SK-N-SH (cell line): ENCODE results near the gene C13orf46. TPM values are rescaled to one million over a fixed set of nuclear protein-coding genes. Genes with fewer than 3 reads are reported as not detected.
"Not testable (repeated sequence)": the region's sequence is repeated elsewhere in the genome, so short reads cannot be mapped to it uniquely, and the experiment has no call there.

Experiments used
- CTCF ChIA-PET: fragments of 300-600, 350-600 bp; formaldehyde crosslinking; extraction: SDS; loops from one replicate; lab custom pipeline; 2021; lab: Yijun Ruan, JAX
- POLR2A ChIA-PET: fragments of 350-600 bp; sonication (Branson Sonifier 250); formaldehyde crosslinking; extraction: SDS; loops from one replicate; lab custom pipeline; 2020; ENCODE audit warnings: antibody characterized with exemption, inconsistent platforms; lab: Yijun Ruan, JAX
- DNase-seq: peaks from one replicate; pipeline ENCODE4 v3.0.0; 2012
- H2AFZ ChIP-seq: fragments of 200-600 bp; sonication (generic); 2 replicates; pipeline ENCODE4 v1.8.1; 2016; ENCODE audit warnings: antibody characterized with exemption, mild to moderate bottlenecking, low read depth
- H3F3A ChIP-seq: fragments of 200-600 bp; sonication (generic); replicated peaks from 2 replicates; pipeline ENCODE3; 2016; ENCODE audit warnings: antibody characterized with exemption, mild to moderate bottlenecking; ENCODE audit not compliant: insufficient read depth
- H3K27ac ChIP-seq, 2 experiments: fragments of 200-500 bp in 1 of 2; fragments of 200-600 bp in 1 of 2; sonication (Bioruptor generic) in 1 of 2; sonication (generic), shearing (Covaris generic) in 1 of 2; 2 replicates each; pipeline versions ENCODE4 v1.5.1 to v1.6.1; 2014 to 2016; ENCODE audit warnings: low read depth in 2 of 2, inconsistent platforms in 1 of 2, low read length in 1 of 2, mild to moderate bottlenecking in 1 of 2, mixed read lengths in 1 of 2
- H3K27me3 ChIP-seq: fragments of 200-600 bp; sonication (generic), shearing (Covaris generic); 2 replicates; pipeline ENCODE4 v1.6.1; 2016; ENCODE audit warnings: mixed run types; ENCODE audit not compliant: insufficient read depth
- H3K36me3 ChIP-seq, 2 experiments: fragments of 200-500 bp in 1 of 2; fragments of 200-600 bp in 1 of 2; sonication (Bioruptor generic) in 1 of 2; sonication (generic) in 1 of 2; replicated peaks in 1 of 2; 2 replicates each; pipeline versions ENCODE3 to v1.5.1; 2014 to 2016; ENCODE audit warnings: low read length in 1 of 2, mild to moderate bottlenecking in 1 of 2; ENCODE audit not compliant: insufficient read depth in 2 of 2, control insufficient read depth in 1 of 2
- H3K4me1 ChIP-seq, 2 experiments: fragments of 200-500 bp in 1 of 2; fragments of 200-600 bp in 1 of 2; sonication (Bioruptor generic) in 1 of 2; sonication (generic), shearing (Covaris generic) in 1 of 2; 2 replicates each; pipeline versions ENCODE4 v1.5.1 to v1.6.1; 2014 to 2016; ENCODE audit warnings: low read depth in 1 of 2, low read length in 1 of 2, mixed run types in 1 of 2; ENCODE audit not compliant: insufficient read depth in 2 of 2, control insufficient read depth in 1 of 2
- H3K4me2 ChIP-seq: fragments of 200-600 bp; sonication (generic), shearing (Covaris generic); 2 replicates; pipeline ENCODE4 v1.6.1; 2017; ENCODE audit warnings: mixed run types
- H3K4me3 ChIP-seq, 2 experiments: fragments of 200-500 bp in 1 of 2; fragments of 200-600 bp in 1 of 2; sonication (Bioruptor generic) in 1 of 2; sonication (generic), shearing (Covaris generic) in 1 of 2; 2 replicates each; pipeline versions ENCODE4 v1.5.1 to v1.8.1; 2014 to 2016; ENCODE audit warnings: low read depth in 2 of 2, inconsistent platforms in 1 of 2, low read length in 1 of 2, mild to moderate bottlenecking in 1 of 2, mixed read lengths in 1 of 2, moderate library complexity in 1 of 2
- H3K79me2 ChIP-seq: fragments of 200-600 bp; sonication (generic); 2 replicates; pipeline ENCODE4 v1.8.1; 2017; ENCODE audit warnings: mild to moderate bottlenecking; ENCODE audit not compliant: insufficient read depth
- H3K9ac ChIP-seq: fragments of 200-600 bp; sonication (generic); 2 replicates; pipeline ENCODE4 v1.6.1; 2017; ENCODE audit warnings: mixed run types
- H3K9me2 ChIP-seq: fragments of 200-600 bp; sonication (generic); 2 replicates; pipeline ENCODE4 v1.6.1; 2017; ENCODE audit warnings: mixed run types
- H3K9me3 ChIP-seq: fragments of 200-600 bp; sonication (generic); 2 replicates; pipeline ENCODE4 v1.6.1; 2017; ENCODE audit warnings: mixed run types, mild to moderate bottlenecking, moderate library complexity
- H4K20me1 ChIP-seq: fragments of 200-600 bp; sonication (generic); 2 replicates; pipeline ENCODE4 v1.6.1; 2017; ENCODE audit warnings: mild to moderate bottlenecking, mixed run types; ENCODE audit not compliant: insufficient read depth
- CHD2 ChIP-seq: fragments of 150-350 bp; IDR thresholded peaks from 2 replicates; pipeline ENCODE4 v1.6.1; 2018; ENCODE audit warnings: low read length; ENCODE audit not compliant: partially characterized antibody
- MEF2A ChIP-seq: IDR thresholded peaks from 2 replicates; pipeline ENCODE4 v1.4.0; 2012; ENCODE audit warnings: low read depth, borderline replicate concordance
- NFIC ChIP-seq: IDR thresholded peaks from 2 replicates; pipeline ENCODE4 v1.4.0; 2012; ENCODE audit warnings: borderline replicate concordance
- SMC3 ChIP-seq: IDR thresholded peaks from 2 replicates; pipeline ENCODE4 v1.6.1; 2012; ENCODE audit warnings: low read depth, low read length, improper control_type of control experiment
- WGBS: methylation state at CpG from one replicate; pipeline ENCODE4 v1.1.6; 2017; ENCODE audit warnings: low lambda C conversion rate; 5-methylcytosine and 5-hydroxymethylcytosine counted together
- polyA plus RNA-seq, 3 experiments: library from polyadenylated mRNA; depleted of rRNA; stranded (reverse); fragments of >200 nt; gene quantifications; 2 replicates each; pipeline ENCODE4 v1.2.3, GENCODE V29; 2012
- TF ChIP-seq, protein P1 (sequence below): IDR thresholded peaks from 2 replicates; pipeline ENCODE4; 2012
- TF ChIP-seq, protein P2 (sequence below): IDR thresholded peaks from 2 replicates; pipeline ENCODE4 v1.6.1; 2012; ENCODE audit warnings: mild to moderate bottlenecking, low read depth, low read length, moderate library complexity
- TF ChIP-seq, protein P3 (sequence below): IDR thresholded peaks from 2 replicates; pipeline ENCODE4 v1.4.0; 2012; ENCODE audit warnings: low read depth

Gene C13orf46
- polyA plus RNA-seq, 1 of the 3 experiments (the other 2 are of a cell fraction): 1.7 TPM

DNA sequence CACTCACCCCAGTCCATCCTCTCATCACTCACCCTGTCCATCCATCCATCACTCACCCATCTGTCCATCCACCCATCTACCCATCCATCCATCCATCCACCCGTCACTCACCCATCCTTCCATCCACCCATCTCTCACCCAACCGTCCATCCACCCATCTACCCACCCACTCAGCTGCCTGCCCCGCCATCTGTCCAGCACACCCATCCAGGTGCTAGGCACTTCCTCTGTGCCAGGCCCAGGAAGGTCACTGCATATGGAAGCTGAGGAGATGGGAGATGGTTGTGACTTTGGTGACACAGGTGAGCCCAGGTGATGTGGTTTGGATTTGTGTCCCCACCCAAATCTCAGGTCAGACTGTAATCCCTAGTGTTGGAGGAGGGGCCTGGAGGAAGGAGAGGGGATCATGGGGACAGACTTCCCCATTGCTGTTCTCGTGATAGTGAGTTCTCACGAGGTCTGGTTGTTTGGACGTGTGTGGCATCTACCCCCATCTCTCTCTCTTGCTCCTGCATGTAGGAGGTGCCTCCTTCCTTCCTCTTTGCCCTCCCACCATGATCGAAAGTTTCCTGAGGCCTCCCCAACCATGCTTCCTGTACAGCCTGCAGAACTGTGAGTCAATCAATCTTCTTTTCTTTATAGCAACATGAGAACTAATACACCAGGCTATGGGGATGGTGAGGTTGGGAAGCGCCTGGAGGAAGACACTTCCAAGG lies 15.9 kb upstream of the C13orf46 start:
- Histone ChIP-seq H3K9ac (no peak overlapping the region), H3K4me2 (no peak overlapping the region), H3K4me3 (no peak overlapping the region), H3K9me3 (no peaks in the 10 kb centered on the region), H3K4me1 (peaks cover 0 to 15% of the 10 kb centered on the region in 2 experiments; a peak in 1 of 4 replicates), H2AFZ (no peak overlapping the region), H3F3A (no peaks in the 10 kb centered on the region), H3K36me3 (peaks cover 18 to 35% of the 10 kb centered on the region in 2 experiments), H4K20me1 (no peaks in the 10 kb centered on the region), H3K27ac (no peak overlapping the region), H3K79me2 (no peaks in the 10 kb centered on the region), H3K9me2 (no peaks in the 10 kb centered on the region), H3K27me3 (no peaks in the 10 kb centered on the region)
- TF ChIP-seq CHD2: no peak
- TF ChIP-seq SMC3: no peak
- TF ChIP-seq, protein P1, sequence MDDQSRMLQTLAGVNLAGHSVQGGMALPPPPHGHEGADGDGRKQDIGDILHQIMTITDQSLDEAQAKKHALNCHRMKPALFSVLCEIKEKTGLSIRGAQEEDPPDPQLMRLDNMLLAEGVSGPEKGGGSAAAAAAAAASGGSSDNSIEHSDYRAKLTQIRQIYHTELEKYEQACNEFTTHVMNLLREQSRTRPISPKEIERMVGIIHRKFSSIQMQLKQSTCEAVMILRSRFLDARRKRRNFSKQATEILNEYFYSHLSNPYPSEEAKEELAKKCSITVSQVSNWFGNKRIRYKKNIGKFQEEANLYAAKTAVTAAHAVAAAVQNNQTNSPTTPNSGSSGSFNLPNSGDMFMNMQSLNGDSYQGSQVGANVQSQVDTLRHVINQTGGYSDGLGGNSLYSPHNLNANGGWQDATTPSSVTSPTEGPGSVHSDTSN: no peak
- no peak for TF ChIP-seq MEF2A
- TF ChIP-seq, protein P2, sequence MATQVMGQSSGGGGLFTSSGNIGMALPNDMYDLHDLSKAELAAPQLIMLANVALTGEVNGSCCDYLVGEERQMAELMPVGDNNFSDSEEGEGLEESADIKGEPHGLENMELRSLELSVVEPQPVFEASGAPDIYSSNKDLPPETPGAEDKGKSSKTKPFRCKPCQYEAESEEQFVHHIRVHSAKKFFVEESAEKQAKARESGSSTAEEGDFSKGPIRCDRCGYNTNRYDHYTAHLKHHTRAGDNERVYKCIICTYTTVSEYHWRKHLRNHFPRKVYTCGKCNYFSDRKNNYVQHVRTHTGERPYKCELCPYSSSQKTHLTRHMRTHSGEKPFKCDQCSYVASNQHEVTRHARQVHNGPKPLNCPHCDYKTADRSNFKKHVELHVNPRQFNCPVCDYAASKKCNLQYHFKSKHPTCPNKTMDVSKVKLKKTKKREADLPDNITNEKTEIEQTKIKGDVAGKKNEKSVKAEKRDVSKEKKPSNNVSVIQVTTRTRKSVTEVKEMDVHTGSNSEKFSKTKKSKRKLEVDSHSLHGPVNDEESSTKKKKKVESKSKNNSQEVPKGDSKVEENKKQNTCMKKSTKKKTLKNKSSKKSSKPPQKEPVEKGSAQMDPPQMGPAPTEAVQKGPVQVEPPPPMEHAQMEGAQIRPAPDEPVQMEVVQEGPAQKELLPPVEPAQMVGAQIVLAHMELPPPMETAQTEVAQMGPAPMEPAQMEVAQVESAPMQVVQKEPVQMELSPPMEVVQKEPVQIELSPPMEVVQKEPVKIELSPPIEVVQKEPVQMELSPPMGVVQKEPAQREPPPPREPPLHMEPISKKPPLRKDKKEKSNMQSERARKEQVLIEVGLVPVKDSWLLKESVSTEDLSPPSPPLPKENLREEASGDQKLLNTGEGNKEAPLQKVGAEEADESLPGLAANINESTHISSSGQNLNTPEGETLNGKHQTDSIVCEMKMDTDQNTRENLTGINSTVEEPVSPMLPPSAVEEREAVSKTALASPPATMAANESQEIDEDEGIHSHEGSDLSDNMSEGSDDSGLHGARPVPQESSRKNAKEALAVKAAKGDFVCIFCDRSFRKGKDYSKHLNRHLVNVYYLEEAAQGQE: no peak
- TF ChIP-seq NFIC: no peak
- TF ChIP-seq, protein P3, sequence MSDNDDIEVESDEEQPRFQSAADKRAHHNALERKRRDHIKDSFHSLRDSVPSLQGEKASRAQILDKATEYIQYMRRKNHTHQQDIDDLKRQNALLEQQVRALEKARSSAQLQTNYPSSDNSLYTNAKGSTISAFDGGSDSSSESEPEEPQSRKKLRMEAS: no peak
- 96% methylated on average over 8 of the region's 8 CpGs for WGBS
- no peak for DNase-seq
- ChIA-PET CTCF (no interaction called here), POLR2A (no interaction called here)

DNA sequence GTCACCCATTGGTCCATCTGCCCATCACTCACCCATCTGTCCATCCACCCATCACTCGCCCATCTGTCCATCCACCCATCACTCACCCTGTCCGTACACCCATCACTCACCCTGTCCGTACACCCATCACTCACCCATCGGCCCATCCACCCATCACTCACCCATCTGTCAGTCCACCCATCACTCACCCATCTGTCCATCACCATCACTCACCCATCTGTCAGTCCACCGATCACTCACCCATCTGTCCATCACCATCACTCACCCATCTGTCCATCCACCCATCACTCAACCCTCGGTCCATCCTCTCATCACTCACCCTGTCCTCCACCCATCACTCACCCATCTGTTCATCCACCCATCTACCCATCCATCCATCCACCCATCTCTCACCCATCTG lies 15.0 kb upstream of the C13orf46 start:
- H3F3A ChIP-seq, H3K9me3 ChIP-seq, H3K27me3 ChIP-seq, H3K4me3 ChIP-seq, H3K27ac ChIP-seq, POLR2A ChIA-PET, H3K9ac ChIP-seq, DNase-seq, H2AFZ ChIP-seq, CTCF ChIA-PET, H4K20me1 ChIP-seq, H3K79me2 ChIP-seq, H3K4me2 ChIP-seq, H3K9me2 ChIP-seq: not testable (repeated sequence)
- WGBS: 98% methylated on average over 6 of the region's 6 CpGs
- H3K36me3 ChIP-seq: peaks cover 18 to 35% of the 10 kb centered on the region in 2 experiments
- peaks cover 0 to 15% of the 10 kb centered on the region in 2 experiments; a peak in 1 of 4 replicates for H3K4me1 ChIP-seq
